ENCODE data around the gene OR4D9. TPM values are rescaled to one million over a fixed set of nuclear protein-coding genes. Genes with fewer than 3 reads are reported as not detected.

OR4D9 gene
- total RNA-seq (2021; fragmentation: NEBNext Ultra II Directional; extraction: Animal tissue kit (Norgen Biotek cat#: 25700)) (not detected in 2 replicates), polyA plus RNA-seq (2011; rRNA removed) (not detected in 2 replicates), polyA minus RNA-seq (2011; rRNA and poly(A)+ RNA removed) (not detected in 2 replicates)
- not detected for polyA plus RNA-seq (2011; cell fraction: cytosol; rRNA removed)
- polyA plus RNA-seq (2011; cell fraction: nucleus; rRNA removed) = not detected
- polyA plus RNA-seq (2012, experiment 1 of 2) = not detected in 4 replicates
- polyA plus RNA-seq (2012, experiment 2 of 2) = not detected
- polyA plus RNA-seq (2013, experiment 1 of 2) = not detected
- not detected for polyA plus RNA-seq (2013, experiment 2 of 2)
- polyA minus RNA-seq (2011; cell fraction: cytosol; rRNA and poly(A)+ RNA removed) = not detected
- polyA minus RNA-seq (2011; cell fraction: nucleus; rRNA and poly(A)+ RNA removed) = not detected
- long read RNA-seq, experiment 1 = 0 reads
- long read RNA-seq, experiment 2 = 0 reads

GRCh38 chr11:59510941-59511589, at the start of gene OR4D9:
OR4D9 (plus strand) TSS chr11:59511539; CDS start chr11:59514913, 3,374 bp downstream.
- H4K20me1 ChIP-seq (replicated peaks in 1 of 2; ENCODE audit: control insufficient read depth in 1 of 2, insufficient read depth in 2 of 2, low read length in 2 of 2) = no peaks in the 10 kb centered on the region
- CTCF ChIA-PET (ENCODE audit: partially characterized antibody) = interaction anchor here (0.6 to 1.2 kb wide), 2 partner anchors 8 to 325 kb away, joined by 3 read pairs; no protein-coding TSS in a partner anchor
- H3K23me2 ChIP-seq (ENCODE audit: low read depth, low read length) = no peaks in the 10 kb centered on the region
- H3K9me3 ChIP-seq (ENCODE audit: insufficient read depth in 2 of 2, low read depth in 1 of 2, low read length in 1 of 2) = no peaks in the 10 kb centered on the region
- H3K4me2 ChIP-seq (ENCODE audit: insufficient read depth in 1 of 2, low read depth in 2 of 2, low read length in 2 of 2) = no peak within 1 kb of the TSS
- POLR2A ChIA-PET (ENCODE audit: partially characterized antibody) = no interaction called here
- no peak within 1 kb of the TSS for H3K4ac ChIP-seq (replicated peaks; ENCODE audit: insufficient read length, low read depth, low read length)
- H3K79me1 ChIP-seq (ENCODE audit: low read depth, low read length) = no peaks in the 10 kb centered on the region
- TF ChIP-seq RXRA (IDR thresholded peaks at IDR 0.05; ENCODE audit: insufficient read depth, low read depth, low read length) (no peak), RBBP5 (IDR thresholded peaks at IDR 0.05; ENCODE audit: borderline replicate concordance, low read depth, low read length) (no peak), EZH2 (IDR thresholded peaks at IDR 0.05; ENCODE audit: low read depth, low read length, severe bottlenecking) (no peak), TCF12 (IDR thresholded peaks at IDR 0.05; ENCODE audit: low read depth, low read length) (no peak), CTCF (IDR thresholded peaks at IDR 0.05; ENCODE audit: control extremely low read depth in 1 of 3, insufficient read depth in 1 of 3, low read depth in 1 of 3, low read length in 3 of 3) (no peak), BACH1 (IDR thresholded peaks at IDR 0.05; ENCODE audit: low read length) (no peak), SP2 (IDR thresholded peaks at IDR 0.05; ENCODE audit: low read length) (no peak)
- 94% methylated on average over 2 of the region's 2 CpGs; no CpG with 5 or more reads in 1 of the 2 experiments for WGBS, 2 experiments (ENCODE audit: extremely low coverage in 1 of 2, insufficient coverage in 1 of 2, insufficient read length in 1 of 2, insufficient replicate concordance in 2 of 2, low coverage in 1 of 2, low lambda C conversion rate in 2 of 2, missing lambda C conversion rate in 1 of 2)
- no peak within 1 kb of the TSS for H3K23ac ChIP-seq (ENCODE audit: insufficient read length)
- H2AFZ ChIP-seq (ENCODE audit: low read length) = 0 out of 2 replicates have a peak within 1 kb of the TSS, but pooled peaks have one; percentile 34
- no peak within 1 kb of the TSS for H3K56ac ChIP-seq (replicated peaks; ENCODE audit: insufficient read length, low read depth, low read length)
- no peaks in the 10 kb centered on the region for H3K4me1 ChIP-seq (replicated peaks in 1 of 4; ENCODE audit: control insufficient read depth in 3 of 4, insufficient read depth in 4 of 4, low read length in 3 of 4)
- FAIRE-seq (no peak), DNase-seq (ENCODE audit: low read depth in 1 of 2, low spot score in 2 of 2) (no peak)
- no peak within 1 kb of the TSS for H3K18ac ChIP-seq (ENCODE audit: extremely low read depth, low read length)
- H3K79me2 ChIP-seq (ENCODE audit: control insufficient read depth in 1 of 2, insufficient read depth in 2 of 2, low read length in 2 of 2) = no peaks in the 10 kb centered on the region
- H4K91ac ChIP-seq (replicated peaks; ENCODE audit: insufficient read length, low read length) = no peak within 1 kb of the TSS
- no peak within 1 kb of the TSS for H2BK120ac ChIP-seq (replicated peaks; ENCODE audit: low read depth, low read length)
- no peak within 1 kb of the TSS for H3K27ac ChIP-seq (ENCODE audit: low read depth, low read length)
- H4K5ac ChIP-seq (ENCODE audit: insufficient read length, low read depth, low read length) = no peak within 1 kb of the TSS
- no peak within 1 kb of the TSS for H3K4me3 ChIP-seq (ENCODE audit: extremely low read depth in 1 of 4, insufficient read depth in 2 of 4, low read depth in 3 of 4, low read length in 4 of 4)
- no peak within 1 kb of the TSS for H3K14ac ChIP-seq (ENCODE audit: insufficient read length)
- no peak within 1 kb of the TSS for H3K9ac ChIP-seq (replicated peaks in 1 of 4; ENCODE audit: extremely low read depth in 1 of 4, low read depth in 3 of 4, low read length in 3 of 4)
- no peaks in the 10 kb centered on the region for H3K27me3 ChIP-seq (replicated peaks in 1 of 4; ENCODE audit: control insufficient read depth in 3 of 4, extremely low read depth in 1 of 4, insufficient read depth in 3 of 4, low read length in 3 of 4)
- no peak within 1 kb of the TSS for H2BK15ac ChIP-seq (ENCODE audit: low read length)
- no peak within 1 kb of the TSS for H2BK12ac ChIP-seq (ENCODE audit: low read depth, low read length)
- no peak within 1 kb of the TSS for H4K8ac ChIP-seq (ENCODE audit: extremely low read depth, insufficient read depth, low read length)
- no peak within 1 kb of the TSS for H2BK5ac ChIP-seq (ENCODE audit: low read depth, low read length)
- H2AK5ac ChIP-seq (ENCODE audit: low read depth, low read length) = no peak within 1 kb of the TSS
- no peaks in the 10 kb centered on the region for H3K36me3 ChIP-seq (ENCODE audit: control insufficient read depth in 2 of 4, insufficient read depth in 4 of 4, low read length in 3 of 4)
- no peak within 1 kb of the TSS for H2BK20ac ChIP-seq (ENCODE audit: low read length)

Data from H1 (cell line).